GM19328 (cell line): ENCODE data around the gene FAM3A.
A peak's percentile ranks its signal among the peaks of the same experiment; 100 is the strongest.

ENCODE experiments used
- ATAC-seq: cut with Tn5 transposase; IDR thresholded peaks from one replicate; pipeline ENCODE4 v1.9.1; 2021; ENCODE audit warnings: mild to moderate bottlenecking, moderate library complexity; ENCODE audit not compliant: unreplicated experiment

The FAM3A gene

DNA sequence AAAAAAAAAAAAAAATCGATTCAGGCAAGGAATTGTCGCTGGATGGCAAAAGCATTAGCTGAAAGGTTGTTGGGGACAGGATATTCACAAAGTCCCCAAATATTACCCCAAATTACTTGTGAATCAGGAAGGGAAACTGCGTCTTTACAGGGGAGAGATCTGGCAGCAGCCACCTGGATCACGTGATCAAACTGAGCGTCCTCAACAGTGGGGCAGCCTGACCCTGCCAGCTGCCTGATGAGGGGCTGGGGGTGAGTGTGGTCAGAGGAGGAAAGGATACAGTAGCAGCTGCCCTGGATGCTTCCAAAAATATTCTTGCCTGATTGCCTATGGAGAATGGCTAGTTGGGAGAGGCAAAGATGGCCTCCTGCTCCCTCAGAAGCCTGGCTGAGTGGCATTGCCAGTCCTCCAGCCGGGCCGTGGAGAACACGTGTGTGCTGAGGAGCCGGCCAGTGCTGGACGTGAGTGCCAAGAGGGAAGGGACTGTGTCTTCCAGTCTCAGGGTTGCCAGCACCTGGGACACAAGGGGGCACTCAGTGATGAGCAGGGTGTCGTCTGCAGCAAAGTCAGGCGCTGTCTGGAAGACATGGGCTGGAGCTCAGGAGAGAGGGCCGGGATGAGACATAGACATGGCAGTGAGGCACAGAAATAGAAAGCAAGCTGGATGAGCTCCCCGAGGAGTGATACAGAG, 34.0 kb downstream of the FAM3A start:
- no peak for ATAC-seq

DNA sequence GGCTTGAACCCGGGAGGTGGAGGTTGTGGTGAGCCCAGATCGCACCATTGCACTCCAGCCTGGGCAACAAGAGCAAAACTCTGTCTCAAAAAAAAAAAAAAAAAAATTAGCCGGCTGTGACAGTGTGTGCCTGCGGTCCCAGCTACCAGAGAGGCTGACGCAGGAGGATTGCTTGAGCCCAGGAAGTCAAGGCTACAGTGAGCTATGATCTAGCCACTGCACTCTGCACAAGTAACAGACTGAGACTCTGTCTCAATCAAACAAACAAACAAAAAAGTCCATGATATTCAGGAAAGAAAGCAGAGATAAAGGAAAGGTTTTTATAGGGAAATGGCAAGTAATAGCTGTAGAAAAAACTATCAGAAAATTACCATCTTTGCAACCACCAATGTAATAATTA, 34.8 kb downstream of the FAM3A start:
- ATAC-seq = no peak

DNA sequence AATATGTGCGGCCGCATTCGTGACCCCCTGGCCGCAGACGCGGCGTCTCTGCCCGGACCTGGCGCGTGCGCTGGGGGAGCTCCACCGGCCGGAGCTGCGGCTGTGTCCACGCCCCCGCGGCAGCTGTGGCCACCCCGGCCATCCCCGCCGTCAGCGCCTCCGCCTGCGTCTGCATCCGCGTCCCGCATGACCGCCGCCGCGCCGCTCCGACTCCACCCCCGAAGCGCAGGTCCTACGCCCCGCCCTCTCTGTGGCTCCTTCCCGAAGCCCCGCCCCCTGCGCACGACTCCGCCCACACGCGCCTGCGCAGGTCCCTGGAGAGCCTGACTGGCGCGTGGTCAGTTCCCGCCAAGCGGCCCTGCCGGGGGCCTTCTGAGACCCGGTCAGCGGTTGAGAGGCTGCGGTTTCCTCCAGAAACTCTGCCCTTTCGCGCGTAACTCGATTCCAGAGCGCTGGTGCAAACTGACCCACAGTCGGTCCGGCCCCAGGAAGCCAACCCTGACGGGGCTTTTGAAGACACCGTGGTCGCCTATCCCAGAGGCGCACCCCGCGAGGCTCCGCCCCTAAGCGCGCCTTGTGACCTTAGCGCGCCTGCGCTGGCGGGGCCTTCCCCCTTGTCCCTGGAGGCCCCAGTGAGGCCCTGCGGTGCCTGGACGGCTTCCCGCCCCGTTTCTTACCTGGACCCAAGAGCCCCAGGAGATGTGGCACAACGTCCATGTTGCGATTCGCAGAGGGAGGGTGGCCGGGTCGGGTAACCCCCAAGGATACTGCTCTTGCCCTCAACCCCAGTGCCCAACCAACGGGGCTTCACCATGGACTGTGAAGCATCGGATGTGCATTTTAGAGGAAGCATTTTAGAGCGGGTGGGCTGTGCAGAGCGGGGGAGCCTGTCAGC, 37.1 kb downstream of the FAM3A start, which contains the start of gene LAGE3:
Gene LAGE3, minus strand, starts transcription at position 554 of the 895 bp plus-strand sequence. Its CDS starts 366 bp downstream, at position 188.
- peak; percentile 79 for ATAC-seq

DNA sequence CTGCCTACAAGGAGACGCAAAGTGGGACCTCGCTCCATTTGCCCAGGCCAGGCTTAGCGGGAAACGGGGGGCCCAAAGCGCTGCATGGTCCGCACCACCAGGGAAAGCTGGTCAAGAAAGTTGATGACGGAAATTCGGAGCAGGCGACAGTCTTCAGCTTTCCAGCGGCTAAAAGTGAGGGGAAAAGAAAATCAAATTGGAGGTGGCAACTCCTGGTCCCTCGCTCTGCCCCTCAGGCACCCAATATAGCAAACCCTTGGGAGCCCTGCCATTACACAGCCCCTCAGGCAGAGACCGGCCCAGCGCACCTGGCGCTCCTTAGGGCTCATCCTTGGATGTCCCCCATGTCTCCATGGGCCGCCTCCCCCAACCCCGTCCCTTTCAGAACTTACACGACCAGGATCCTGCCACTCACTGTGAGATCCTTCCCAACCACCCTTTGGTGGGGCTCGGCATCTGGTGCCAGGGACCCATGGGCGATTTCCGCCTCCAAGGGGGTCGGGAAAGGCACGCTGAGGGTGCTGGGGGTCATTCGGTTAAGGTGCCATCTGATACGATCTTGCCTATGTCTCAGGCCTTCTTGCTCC, 38.0 kb downstream of the FAM3A start:
- ATAC-seq = no peak

DNA sequence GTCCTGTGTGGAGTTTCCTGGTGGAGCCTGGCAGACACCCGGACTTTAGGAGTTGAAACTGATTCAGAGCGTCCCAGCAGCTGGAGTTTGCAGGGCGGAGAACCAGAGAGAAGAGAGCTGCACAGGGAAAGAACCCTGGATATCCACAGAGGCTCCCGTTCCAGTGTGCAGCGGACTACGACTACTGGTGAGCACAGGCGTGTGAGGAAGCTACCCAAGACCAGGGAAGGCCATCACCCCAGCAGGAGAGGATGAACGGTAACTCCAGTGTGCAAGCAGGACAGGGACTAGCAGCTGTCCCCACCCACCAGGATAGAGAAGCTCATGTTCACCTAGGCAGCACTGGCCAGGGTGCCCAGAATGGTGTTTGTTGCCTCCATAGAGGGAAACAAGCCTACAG, 39.2 kb downstream of the FAM3A start:
- no peak for ATAC-seq

DNA sequence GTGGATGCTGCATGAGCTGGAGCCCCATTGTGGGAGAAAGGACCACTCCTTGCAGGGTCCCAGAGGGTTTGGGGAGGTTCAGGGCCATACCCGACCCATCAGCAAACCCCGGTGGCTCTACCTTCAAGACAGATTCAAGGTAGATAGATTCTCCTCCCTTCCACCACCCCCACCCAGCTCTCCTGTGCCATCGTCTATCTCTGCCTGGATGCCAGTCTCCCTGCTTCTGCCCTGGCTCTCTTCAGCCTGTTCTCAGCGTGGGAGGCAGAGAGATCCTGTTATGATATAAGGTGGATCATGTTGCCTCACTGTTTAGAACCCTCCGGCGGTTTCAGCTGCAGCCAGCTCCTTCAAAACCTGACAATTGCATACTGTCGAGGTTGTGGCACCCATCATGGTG, 42.3 kb downstream of the FAM3A start:
- no peak for ATAC-seq

DNA sequence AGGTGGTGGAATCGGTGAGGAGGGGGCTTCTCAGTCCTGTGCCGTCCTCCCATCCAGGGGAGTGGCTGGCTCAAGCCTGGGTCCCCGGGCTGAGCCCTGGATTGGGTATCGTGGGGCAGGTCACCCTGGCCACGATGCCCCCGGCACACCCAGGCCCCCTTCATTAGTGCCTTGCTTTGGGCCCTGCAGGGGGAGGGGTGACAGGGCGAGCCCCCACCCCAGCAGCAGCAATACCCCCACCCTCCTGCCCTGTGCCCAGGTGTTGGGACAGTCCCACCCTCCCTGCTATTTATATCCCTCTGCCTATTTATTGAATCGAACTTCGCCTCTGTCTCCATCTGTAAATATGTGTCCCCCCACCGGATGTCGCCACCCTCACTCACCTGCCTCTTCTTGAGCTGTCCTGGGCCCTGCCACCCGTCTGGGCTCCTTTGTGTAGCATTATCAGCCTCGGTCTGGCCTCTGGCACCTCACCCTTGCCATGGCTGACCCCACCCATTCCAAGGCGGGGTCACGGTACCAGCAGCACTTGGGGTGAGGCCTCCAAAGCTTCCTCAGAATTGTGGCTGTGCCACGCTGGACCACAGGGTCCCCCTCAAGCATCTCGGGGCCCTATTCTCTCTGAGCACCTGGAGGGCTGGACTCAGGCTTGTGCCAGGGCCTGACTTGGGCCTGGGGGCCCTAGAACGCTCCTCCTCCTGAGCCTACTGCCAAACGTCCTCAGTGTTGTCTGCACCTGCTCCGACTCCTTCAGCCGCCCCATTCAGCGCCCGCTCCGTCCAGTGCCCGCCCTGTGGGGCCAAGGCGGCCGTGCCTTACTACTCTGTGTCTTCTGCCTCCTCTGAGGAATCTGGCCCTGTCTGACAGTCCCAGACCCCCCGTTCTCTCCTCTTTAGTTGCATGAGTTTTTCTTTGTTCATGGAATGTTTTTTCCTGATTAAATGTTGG, 43.1 kb downstream of the FAM3A start:
- ATAC-seq = no peak

DNA sequence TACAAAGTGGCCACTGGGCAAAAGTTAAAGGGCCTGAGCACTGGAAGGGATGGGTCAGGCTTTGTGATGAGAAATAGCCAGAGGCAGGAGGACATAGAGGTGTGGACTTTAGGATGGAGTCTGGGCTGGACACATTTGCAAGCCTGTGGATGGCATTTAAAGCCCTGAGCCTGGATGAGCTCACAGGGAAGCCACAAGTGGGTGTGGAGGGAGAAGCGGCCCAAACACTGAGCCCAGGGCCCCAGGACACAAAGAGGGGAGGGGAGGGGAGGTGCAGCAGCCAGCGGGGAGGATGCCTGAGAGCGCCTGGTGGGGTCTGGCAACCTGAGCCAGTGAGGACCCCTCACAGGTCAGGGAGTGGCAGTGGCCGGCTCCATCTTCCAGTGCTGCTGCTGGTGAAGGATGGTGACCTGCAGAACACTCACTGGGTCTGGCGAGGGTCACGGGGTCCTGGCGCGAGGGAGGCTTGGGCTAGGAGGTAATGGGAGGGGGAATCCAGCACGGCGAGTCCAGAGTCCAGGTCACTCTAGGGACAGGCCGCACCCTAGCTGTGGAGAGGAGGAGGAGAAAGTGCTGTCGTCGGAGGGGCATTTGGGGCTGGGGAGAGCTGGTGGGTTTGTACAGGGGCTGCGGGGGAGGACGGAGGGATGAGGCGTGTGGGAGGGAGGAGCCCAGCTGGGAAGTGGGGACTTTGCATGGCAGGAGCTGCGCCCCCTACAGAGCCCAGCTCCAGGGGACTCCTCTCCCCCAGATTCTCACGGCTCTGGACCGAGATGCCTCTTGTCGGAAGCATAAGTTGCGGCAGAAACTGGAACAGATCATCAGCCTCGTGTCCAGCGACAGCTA, 44.0 kb downstream of the FAM3A start:
- ATAC-seq = no peak

DNA sequence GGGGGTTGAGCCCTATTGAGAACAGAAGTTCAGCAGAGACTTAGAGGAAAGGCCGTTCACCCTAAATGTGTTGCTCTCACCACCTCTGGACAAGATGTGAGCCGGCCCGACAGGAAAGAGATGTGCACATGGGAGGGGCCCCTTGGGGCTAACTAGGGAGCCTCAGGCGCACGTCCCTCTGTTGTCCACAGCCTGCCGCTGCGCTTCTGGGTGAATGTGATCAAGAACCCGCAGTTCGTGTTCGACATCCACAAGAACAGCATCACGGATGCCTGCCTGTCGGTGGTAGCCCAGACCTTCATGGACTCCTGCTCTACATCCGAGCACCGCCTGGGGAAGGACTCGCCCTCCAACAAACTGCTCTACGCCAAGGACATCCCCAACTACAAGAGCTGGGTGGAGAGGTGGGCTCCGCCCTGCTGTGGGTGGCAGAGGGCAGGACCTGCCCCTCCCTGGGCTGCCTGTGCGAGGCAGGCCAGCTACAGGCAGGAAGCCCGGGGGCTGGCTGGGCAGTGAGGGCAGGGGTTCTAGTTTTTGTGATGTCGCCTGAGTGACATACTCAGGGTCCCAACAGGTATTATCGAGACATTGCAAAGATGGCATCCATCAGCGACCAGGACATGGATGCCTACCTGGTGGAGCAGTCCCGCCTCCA, 45.0 kb downstream of the FAM3A start:
- no peak for ATAC-seq

DNA sequence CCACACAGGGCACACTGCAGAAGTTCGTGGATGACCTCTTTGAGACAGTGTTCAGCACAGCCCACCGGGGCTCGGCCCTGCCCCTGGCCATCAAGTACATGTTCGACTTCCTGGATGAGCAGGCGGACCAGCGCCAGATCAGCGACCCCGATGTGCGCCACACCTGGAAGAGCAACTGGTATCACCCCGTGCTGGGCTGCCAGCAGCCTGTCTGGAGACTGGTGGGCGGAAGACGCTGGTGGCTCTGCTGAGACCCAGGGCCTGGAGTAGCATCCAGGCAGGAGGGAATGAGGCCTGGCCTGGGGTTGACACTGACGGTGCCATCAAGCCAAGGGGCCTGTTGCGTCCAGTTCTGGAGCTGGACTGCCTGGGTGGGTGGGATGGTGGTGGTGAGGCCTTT, 45.6 kb downstream of the FAM3A start:
- no peak for ATAC-seq

DNA sequence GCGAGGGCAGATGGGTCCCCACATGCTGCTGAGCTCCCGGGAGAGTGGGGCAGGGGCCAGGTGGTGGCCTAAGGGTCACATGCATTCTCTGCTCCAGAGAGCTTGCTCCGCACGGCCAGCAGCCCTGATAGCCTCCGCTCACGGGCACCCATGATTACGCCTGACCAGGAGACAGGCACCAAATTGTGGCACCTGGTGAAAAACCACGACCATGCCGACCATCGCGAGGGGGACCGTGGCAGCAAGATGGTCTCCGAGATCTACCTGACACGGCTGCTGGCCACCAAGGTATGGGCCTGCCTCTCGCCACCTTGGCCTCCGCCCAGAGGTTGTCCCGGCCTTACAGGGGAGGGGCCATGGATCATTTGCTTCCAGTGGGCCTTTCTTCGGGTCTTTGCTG, 46.2 kb downstream of the FAM3A start:
- ATAC-seq = no peak

DNA sequence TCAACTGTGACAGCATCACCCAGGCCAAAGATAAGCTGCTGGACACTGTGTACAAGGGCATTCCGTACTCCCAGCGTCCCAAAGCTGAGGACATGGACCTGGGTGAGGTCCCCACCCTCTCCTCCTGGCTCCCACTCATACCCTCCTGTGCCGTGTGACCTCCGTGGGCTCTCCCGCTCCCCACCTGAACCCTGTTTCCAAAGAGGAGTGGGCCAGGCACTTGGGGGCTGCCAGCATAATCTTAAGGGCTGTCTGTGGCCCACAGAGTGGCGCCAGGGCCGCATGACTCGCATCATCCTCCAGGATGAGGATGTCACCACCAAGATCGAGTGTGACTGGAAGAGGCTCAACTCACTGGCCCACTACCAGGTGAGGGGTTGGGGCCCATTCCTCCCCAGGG, 46.9 kb downstream of the FAM3A start:
- ATAC-seq = no peak

DNA sequence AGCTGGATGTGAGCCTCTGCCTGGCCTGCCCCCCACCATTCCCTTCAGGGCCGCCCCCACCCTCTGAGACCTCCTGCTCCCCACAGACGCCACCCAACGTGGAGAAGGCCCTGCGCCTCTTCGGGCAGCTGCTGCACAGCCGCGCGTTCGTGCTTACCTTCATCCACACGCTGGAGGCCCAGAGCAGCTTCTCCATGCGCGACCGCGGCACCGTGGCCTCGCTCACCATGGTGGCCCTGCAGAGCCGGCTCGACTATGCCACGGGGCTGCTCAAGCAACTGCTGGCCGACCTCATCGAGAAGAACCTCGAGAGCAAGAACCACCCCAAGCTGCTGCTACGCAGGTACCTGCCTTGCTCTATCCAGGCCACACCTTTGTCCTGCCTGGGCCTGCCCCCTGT, 47.8 kb downstream of the FAM3A start:
- ATAC-seq = no peak

DNA sequence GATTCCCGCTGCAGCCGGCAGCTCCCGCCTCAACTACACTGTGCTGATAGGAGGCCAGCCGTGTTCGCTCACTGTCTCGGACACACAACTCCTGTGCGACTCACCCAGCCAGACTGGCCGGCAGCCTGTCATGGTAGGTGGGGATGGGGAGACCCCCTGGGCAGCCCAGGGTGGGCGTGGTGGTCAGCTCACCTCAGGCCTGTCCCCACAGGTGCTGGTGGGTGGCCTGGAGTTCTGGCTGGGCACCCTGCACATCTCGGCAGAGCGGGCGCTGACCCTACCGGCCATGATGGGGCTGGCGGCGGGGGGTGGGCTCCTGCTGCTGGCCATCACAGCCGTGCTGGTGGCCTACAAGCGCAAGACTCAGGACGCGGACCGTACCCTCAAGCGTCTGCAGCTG, 48.5 kb downstream of the FAM3A start:
- no peak for ATAC-seq

DNA sequence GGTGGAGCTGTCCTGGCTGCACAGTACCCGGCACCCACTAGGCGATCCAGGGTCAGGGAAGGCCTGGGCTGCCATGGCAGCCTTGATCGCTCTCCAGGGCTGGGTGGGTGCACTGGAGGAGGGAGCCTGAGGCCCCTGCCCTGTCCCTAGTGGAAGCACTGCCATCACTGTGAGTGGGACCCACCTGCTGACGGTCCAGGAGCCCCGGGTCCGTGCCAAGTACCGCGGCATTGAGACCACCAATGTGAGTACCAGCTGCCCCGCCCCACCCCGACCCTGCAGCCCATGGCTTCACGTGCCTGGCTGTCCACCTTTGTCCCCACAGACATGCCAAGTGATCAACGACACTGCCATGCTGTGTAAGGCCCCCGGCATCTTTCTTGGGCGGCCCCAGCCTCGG, 49.1 kb downstream of the FAM3A start:
- ATAC-seq = no peak

DNA sequence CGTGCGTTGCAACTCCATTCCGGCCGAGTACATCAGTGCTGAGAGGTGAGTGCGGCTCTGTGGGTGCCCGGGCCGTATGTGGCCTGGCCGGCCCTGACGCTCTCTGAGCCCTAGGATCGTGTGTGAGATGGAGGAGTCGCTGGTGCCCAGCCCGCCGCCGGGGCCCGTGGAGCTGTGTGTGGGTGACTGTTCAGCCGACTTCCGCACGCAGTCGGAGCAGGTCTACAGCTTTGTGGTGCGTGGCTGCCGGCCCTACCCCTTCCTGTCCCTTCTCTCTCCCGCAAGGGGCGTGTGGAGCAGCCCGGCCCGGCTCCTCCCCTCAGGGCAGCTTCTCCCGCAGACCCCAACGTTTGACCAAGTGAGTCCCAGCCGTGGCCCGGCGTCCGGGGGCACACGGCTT, 50.0 kb downstream of the FAM3A start:
- ATAC-seq = no peak

DNA sequence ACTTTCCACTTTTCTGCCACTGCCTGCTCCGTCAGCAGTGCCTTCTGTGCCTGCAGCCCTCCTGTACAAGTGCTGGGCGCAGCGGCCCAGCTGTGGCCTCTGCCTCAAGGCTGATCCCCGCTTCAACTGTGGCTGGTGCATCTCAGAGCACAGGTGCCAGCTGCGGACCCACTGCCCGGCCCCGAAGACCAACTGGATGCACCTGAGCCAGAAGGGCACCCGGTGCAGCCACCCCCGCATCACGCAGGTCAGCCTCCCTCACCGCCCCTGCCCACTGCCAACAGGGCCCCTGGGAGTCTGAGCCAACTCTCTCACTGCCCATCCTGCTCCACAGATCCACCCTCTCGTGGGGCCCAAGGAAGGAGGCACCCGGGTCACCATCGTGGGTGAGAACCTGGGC, 50.4 kb downstream of the FAM3A start:
- ATAC-seq = no peak

DNA sequence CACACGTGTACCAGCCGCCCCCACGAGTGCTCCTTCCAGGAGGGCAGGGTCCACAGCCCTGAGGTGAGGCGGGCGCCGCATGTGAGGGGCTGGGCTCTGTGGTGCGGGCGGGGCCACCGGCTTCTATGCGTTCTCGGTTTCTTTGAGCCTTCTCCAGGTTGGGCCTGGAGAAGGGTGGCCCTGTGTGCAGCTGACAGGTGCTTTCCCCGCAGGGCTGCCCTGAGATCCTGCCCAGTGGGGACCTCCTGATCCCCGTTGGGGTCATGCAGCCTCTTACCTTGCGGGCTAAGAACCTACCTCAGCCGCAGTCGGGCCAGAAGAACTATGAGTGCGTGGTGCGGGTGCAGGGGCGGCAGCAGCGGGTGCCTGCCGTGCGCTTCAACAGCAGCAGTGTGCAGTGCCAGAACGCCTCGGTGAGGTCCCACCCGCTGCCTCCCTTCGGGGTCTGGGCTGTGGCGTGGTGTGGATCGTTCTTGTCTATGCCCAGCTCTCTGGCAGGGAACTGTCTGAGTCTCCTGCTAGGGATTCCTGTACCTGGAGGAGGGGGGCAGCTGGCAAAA, 51.1 kb downstream of the FAM3A start:
- ATAC-seq = no peak

DNA sequence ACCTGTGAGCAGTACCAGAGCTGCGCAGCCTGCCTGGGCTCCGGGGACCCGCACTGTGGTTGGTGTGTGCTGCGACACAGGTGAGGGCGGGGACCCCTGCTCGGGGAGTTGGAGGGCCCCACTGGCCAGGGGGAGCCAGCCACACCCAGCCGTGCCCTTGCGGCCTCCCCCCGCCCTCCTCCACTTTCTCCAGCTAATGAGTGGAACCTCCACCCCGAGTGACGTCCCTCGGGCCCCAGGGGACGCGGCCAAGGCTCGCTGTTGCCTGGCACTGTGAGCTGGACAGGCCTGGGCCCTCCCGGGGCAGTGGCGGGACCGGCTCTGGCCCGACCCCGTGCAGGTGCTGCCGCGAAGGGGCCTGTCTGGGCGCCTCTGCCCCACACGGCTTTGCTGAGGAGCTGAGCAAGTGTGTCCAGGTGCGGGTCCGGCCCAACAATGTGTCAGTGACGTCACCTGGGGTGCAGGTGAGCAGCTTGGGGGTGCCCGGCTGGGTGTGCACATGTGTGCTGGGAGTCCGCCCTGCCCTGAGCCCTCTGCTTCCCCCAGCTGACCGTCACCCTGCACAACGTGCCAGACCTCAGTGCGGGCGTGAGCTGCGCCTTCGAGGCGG, 52.3 kb downstream of the FAM3A start:
- ATAC-seq = no peak
